H1 (cell line): Measurements from ENCODE around the gene TNS2. TPM values are rescaled to one million over a fixed set of nuclear protein-coding genes. Genes with fewer than 3 reads are reported as not detected.

Source experiments
- CTCF ChIA-PET: fragments of 300-600 bp; sonication (Branson Sonifier 250); formaldehyde crosslinking; loops from one replicate; lab custom pipeline; 2021; ENCODE audit not compliant: partially characterized antibody; lab: Charles Lee
- POLR2A ChIA-PET: fragments of 300-600 bp; sonication (Branson Sonifier 250); formaldehyde crosslinking; loops from one replicate; lab custom pipeline; 2021; ENCODE audit warnings: inconsistent platforms; ENCODE audit not compliant: partially characterized antibody; lab: Charles Lee
- DNase-seq, 2 experiments: peaks; one replicate each; pipeline versions ENCODE4 v3.0.0 to v3.0.0-alpha.2; 2010 to 2022; ENCODE audit warnings: low spot score in 2 of 2, low read depth in 1 of 2, mixed read lengths in 1 of 2
- FAIRE-seq: peaks from 2 replicates; lab custom pipeline; 2011; peaks lifted over from hg19 to GRCh38; lab: Jason Lieb, UNC
- H2AFZ ChIP-seq: 2 replicates; pipeline ENCODE4 v1.8.1; 2012; ENCODE audit warnings: low read length, inconsistent platforms
- H2AK5ac ChIP-seq: 2 replicates; pipeline ENCODE4 v1.6.1; 2013; ENCODE audit warnings: low read depth, low read length
- H2BK120ac ChIP-seq: replicated peaks from 2 replicates; pipeline ENCODE3; 2013; ENCODE audit warnings: low read depth, low read length, inconsistent platforms
- H2BK12ac ChIP-seq: 2 replicates; pipeline ENCODE4 v1.6.1; 2013; ENCODE audit warnings: low read depth, low read length
- H2BK15ac ChIP-seq: 2 replicates; pipeline ENCODE4 v1.6.1; 2013; ENCODE audit warnings: low read length
- H2BK20ac ChIP-seq: 2 replicates; pipeline ENCODE4 v1.6.1; 2013; ENCODE audit warnings: low read length
- H2BK5ac ChIP-seq: 2 replicates; pipeline ENCODE4 v1.6.1; 2013; ENCODE audit warnings: low read depth, low read length
- H3K14ac ChIP-seq: 2 replicates; pipeline ENCODE4 v1.6.1; 2013; ENCODE audit warnings: inconsistent platforms; ENCODE audit not compliant: insufficient read length
- H3K18ac ChIP-seq: 2 replicates; pipeline ENCODE4 v1.6.1; 2013; ENCODE audit warnings: low read length; ENCODE audit errors: extremely low read depth
- H3K23ac ChIP-seq: 2 replicates; pipeline ENCODE4 v1.6.1; 2013; ENCODE audit warnings: inconsistent platforms; ENCODE audit not compliant: insufficient read length
- H3K23me2 ChIP-seq: 2 replicates; pipeline ENCODE4 v1.6.1; 2013; ENCODE audit warnings: low read depth, low read length
- H3K27ac ChIP-seq: 2 replicates; pipeline ENCODE4 v1.6.1; 2011; ENCODE audit warnings: low read depth, low read length, inconsistent platforms
- H3K27me3 ChIP-seq, 4 experiments: replicated peaks in 1 of 4; 1 replicate in 1 of 4; 2 replicates in 3 of 4; pipeline versions ENCODE4 v1.6.1 to v1.8.1; 2011 to 2013; ENCODE audit warnings: low read length in 3 of 4, mild to moderate bottlenecking in 3 of 4, inconsistent platforms in 2 of 4, mixed read lengths in 2 of 4, moderate library complexity in 1 of 4; ENCODE audit not compliant: control insufficient read depth in 3 of 4, insufficient read depth in 3 of 4; ENCODE audit errors: extremely low read depth in 1 of 4
- H3K36me3 ChIP-seq, 4 experiments: 2 replicates each; pipeline versions ENCODE4 v1.6.1 to v1.8.1; 2011 to 2013; ENCODE audit warnings: mild to moderate bottlenecking in 4 of 4, low read length in 3 of 4, moderate library complexity in 2 of 4, control low read depth in 1 of 4, inconsistent platforms in 1 of 4; ENCODE audit not compliant: insufficient read depth in 4 of 4, control insufficient read depth in 2 of 4
- H3K4ac ChIP-seq: replicated peaks from 2 replicates; pipeline ENCODE3; 2013; ENCODE audit warnings: low read length, low read depth, mixed read lengths, inconsistent platforms; ENCODE audit not compliant: insufficient read length
- H3K4me1 ChIP-seq, 4 experiments: replicated peaks in 1 of 4; 1 replicate in 1 of 4; 2 replicates in 3 of 4; pipeline versions ENCODE4 v1.6.1 to v1.8.1; 2011 to 2013; ENCODE audit warnings: low read length in 3 of 4, inconsistent platforms in 2 of 4, mixed read lengths in 1 of 4; ENCODE audit not compliant: insufficient read depth in 4 of 4, control insufficient read depth in 3 of 4
- H3K4me2 ChIP-seq, 2 experiments: 2 replicates each; pipeline versions ENCODE4 v1.6.1 to v1.8.1; 2011 to 2013; ENCODE audit warnings: low read depth in 2 of 2, low read length in 2 of 2, control low read depth in 1 of 2, inconsistent platforms in 1 of 2, mild to moderate bottlenecking in 1 of 2; ENCODE audit not compliant: insufficient read depth in 1 of 2
- H3K4me3 ChIP-seq, 4 experiments: fragments of 200-600, 300-600 bp in 1 of 4; sonication (generic), shearing (Covaris generic), sonication (Bioruptor Twin) in 1 of 4; 2 replicates each; pipeline versions ENCODE4 v1.5.1 to v1.8.1; 2011 to 2016; ENCODE audit warnings: low read length in 4 of 4, low read depth in 3 of 4, control low read depth in 2 of 4, inconsistent platforms in 2 of 4, mild to moderate bottlenecking in 2 of 4, mixed read lengths in 1 of 4, moderate library complexity in 1 of 4; ENCODE audit not compliant: insufficient read depth in 2 of 4; ENCODE audit errors: extremely low read depth in 1 of 4
- H3K56ac ChIP-seq: replicated peaks from 2 replicates; pipeline ENCODE3; 2013; ENCODE audit warnings: low read depth, mild to moderate bottlenecking, mixed read lengths, low read length, inconsistent platforms; ENCODE audit not compliant: insufficient read length
- H3K79me1 ChIP-seq: 2 replicates; pipeline ENCODE4 v1.6.1; 2013; ENCODE audit warnings: low read depth, low read length, control low read depth
- H3K79me2 ChIP-seq, 2 experiments: 2 replicates each; pipeline versions ENCODE4 v1.6.1 to v1.8.1; 2012 to 2013; ENCODE audit warnings: low read length in 2 of 2, mild to moderate bottlenecking in 2 of 2, inconsistent platforms in 1 of 2; ENCODE audit not compliant: insufficient read depth in 2 of 2, control insufficient read depth in 1 of 2
- H3K9ac ChIP-seq, 4 experiments: replicated peaks in 1 of 4; 1 replicate in 1 of 4; 2 replicates in 3 of 4; pipeline versions ENCODE4 v1.6.1 to v1.8.1; 2011 to 2013; ENCODE audit warnings: low read depth in 3 of 4, low read length in 3 of 4, control low read depth in 2 of 4, mild to moderate bottlenecking in 2 of 4, moderate library complexity in 2 of 4, inconsistent platforms in 1 of 4; ENCODE audit errors: extremely low read depth in 1 of 4
- H3K9me3 ChIP-seq, 2 experiments: 2 replicates each; pipeline versions ENCODE4 v1.6.1 to v1.8.1; 2012 to 2013; ENCODE audit warnings: mild to moderate bottlenecking in 2 of 2, moderate library complexity in 2 of 2, control low read depth in 1 of 2, inconsistent platforms in 1 of 2, low read depth in 1 of 2, low read length in 1 of 2, mixed read lengths in 1 of 2; ENCODE audit not compliant: insufficient read depth in 2 of 2
- H4K20me1 ChIP-seq, 2 experiments: replicated peaks in 1 of 2; 2 replicates each; pipeline versions ENCODE3 to v1.8.1; 2011 to 2013; ENCODE audit warnings: inconsistent platforms in 2 of 2, low read length in 2 of 2, mild to moderate bottlenecking in 1 of 2; ENCODE audit not compliant: insufficient read depth in 2 of 2, control insufficient read depth in 1 of 2
- H4K5ac ChIP-seq: 2 replicates; pipeline ENCODE4 v1.6.1; 2013; ENCODE audit warnings: low read length, low read depth, mixed read lengths, inconsistent platforms; ENCODE audit not compliant: insufficient read length
- H4K8ac ChIP-seq: 2 replicates; pipeline ENCODE4 v1.8.0; 2013; ENCODE audit warnings: mild to moderate bottlenecking, moderate library complexity, low read length, inconsistent platforms; ENCODE audit not compliant: insufficient read depth; ENCODE audit errors: extremely low read depth
- H4K91ac ChIP-seq: replicated peaks from 2 replicates; pipeline ENCODE3; 2013; ENCODE audit warnings: low read length, mixed read lengths, inconsistent platforms; ENCODE audit not compliant: insufficient read length
- CEBPB ChIP-seq: IDR thresholded peaks from 2 replicates; pipeline ENCODE4 v1.6.1; 2012; ENCODE audit warnings: low read depth, low read length
- MAFK ChIP-seq: IDR thresholded peaks from 2 replicates; pipeline ENCODE4 v1.6.1; 2012; ENCODE audit warnings: low read depth, mild to moderate bottlenecking, improper control_type of control experiment, low read length
- SIX5 ChIP-seq: IDR thresholded peaks from 2 replicates; pipeline ENCODE4 v1.6.1; 2011; ENCODE audit warnings: mild to moderate bottlenecking, low read depth, low read length
- SP1 ChIP-seq: IDR thresholded peaks from 2 replicates; pipeline ENCODE4 v1.6.1; 2011; ENCODE audit warnings: low read depth, low read length
- SRF ChIP-seq: IDR thresholded peaks from 2 replicates; pipeline ENCODE4 v1.6.1; 2011; ENCODE audit warnings: mild to moderate bottlenecking, low read depth, low read length, moderate library complexity
- SUZ12 ChIP-seq: fragments of 200-600 bp; sonication (generic); IDR thresholded peaks from 2 replicates; pipeline ENCODE4 v1.6.1; 2012; ENCODE audit warnings: mild to moderate bottlenecking, inconsistent platforms, low read length, moderate library complexity, mixed read lengths
- WGBS, 2 experiments: shearing (Covaris generic) in 1 of 2; methylation state at CpG; one replicate each; pipeline versions ENCODE4 v1.1.6 to v1.1.7; 2013 to 2015; ENCODE audit warnings: low lambda C conversion rate in 2 of 2, mixed read lengths in 2 of 2, inconsistent platforms in 1 of 2, low coverage in 1 of 2, missing lambda C conversion rate in 1 of 2; ENCODE audit not compliant: insufficient replicate concordance in 2 of 2, insufficient coverage in 1 of 2, insufficient read length in 1 of 2; ENCODE audit errors: extremely low coverage in 1 of 2, missing lambda C conversion rate in 1 of 2; 5-methylcytosine and 5-hydroxymethylcytosine counted together
- polyA plus RNA-seq, 7 experiments: library from polyadenylated mRNA; depleted of rRNA in 3 of 7; stranded (reverse) in 5 of 7; unstranded in 2 of 7; fragments of >200 nt in 5 of 7; fragments of 200-250 nt in 2 of 7; gene quantifications; 1 replicate in 5 of 7; 2 replicates in 1 of 7; 4 replicates in 1 of 7; pipeline versions ENCODE4 v1.2.1 to v1.2.3, GENCODE V29; 2011 to 2013; ENCODE audit warnings: missing spikeins in 2 of 7, mixed read lengths in 2 of 7
- total RNA-seq: library from RNA; stranded (reverse); fragmentation: NEBNext Ultra II Directional; extraction: Animal tissue kit (Norgen Biotek cat#: 25700); gene quantifications from 2 replicates; pipeline ENCODE4 v1.2.1, GENCODE V29; 2021

Gene TNS2
- total and polyA plus RNA-seq, 2 of the 8 experiments (the other 6 are each of a cell fraction or from before 2014, with no cell fraction given), result 2.8 to 4.7 TPM

DNA sequence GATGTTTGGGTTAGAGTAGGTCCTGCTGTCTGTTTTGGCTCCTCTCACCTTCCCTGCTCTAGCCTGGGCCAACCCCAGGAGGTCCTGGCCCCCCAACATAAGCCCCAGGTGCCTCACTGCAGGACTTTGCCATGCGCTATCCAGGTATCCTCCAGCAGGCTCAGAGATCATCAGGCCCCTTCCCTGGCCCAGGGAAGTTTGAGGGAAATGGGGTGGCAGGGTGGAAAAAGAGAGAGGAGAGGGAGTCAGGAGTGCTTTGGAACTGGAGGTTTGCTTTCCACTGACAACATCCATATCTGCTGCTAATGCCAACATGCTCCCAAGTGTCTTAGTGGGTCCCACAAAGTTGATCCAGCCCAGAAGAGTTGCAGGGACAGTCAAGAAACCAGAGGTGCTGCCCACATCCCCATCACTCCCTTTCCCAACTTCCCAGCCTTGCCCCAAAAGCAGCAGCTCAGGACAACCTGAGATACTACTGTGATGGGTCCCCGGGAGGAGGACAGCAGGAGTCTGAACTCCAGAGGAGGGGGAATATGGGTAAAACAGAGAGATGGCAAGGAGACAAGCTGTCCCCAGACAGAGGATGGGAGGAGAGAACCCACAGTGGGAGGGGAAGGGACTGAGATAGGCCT, 677 bp downstream of the TNS2 start:
- TF ChIP-seq SP1 (no peak), SIX5 (no peak), CEBPB (no peak), SRF (no peak), MAFK (no peak), SUZ12 (no peak)
- H3K36me3 ChIP-seq, result peaks cover 0 to 5% (median 0%) of the 10 kb centered on the region in 4 experiments; a peak in 1 of 8 replicates
- no peak overlapping the region for H2AFZ ChIP-seq
- no peak overlapping the region for H2BK20ac ChIP-seq
- DNase-seq, result no peak
- ChIA-PET POLR2A (interaction anchor here (0.7 to 35.6 kb wide), 7 partner anchors 9 to 261 kb away, joined by 3 to 711 read pairs (median 4); partner anchors contain the start of gene EIF4B), CTCF (interaction anchor here (0.9 to 15.7 kb wide), 6 partner anchors 12 to 274 kb away, joined by 3 to 258 read pairs (median 6); partner anchors contain the start of genes IGFBP6 and SPRYD3)
- H3K27me3 ChIP-seq, result peaks cover 0 to 4% (median 3%) of the 10 kb centered on the region in 4 experiments; a peak in 5 of 7 replicates
- H3K79me1 ChIP-seq, result peaks cover 10% of the 10 kb centered on the region; the same call in 1 of the 2 replicates
- H4K20me1 ChIP-seq, result peaks cover 12 to 21% of the 10 kb centered on the region in 2 experiments
- no peak overlapping the region for H2BK120ac ChIP-seq
- H2AK5ac ChIP-seq, result peak overlapping the region; percentile 44; the same call in 1 of the 2 replicates
- H3K4me3 ChIP-seq, result peak overlapping the region in 2 of 4 experiments; percentile 11 to 58; a peak in 4 of 8 replicates
- H3K23ac ChIP-seq, result no peak overlapping the region
- H3K4me2 ChIP-seq, result peak overlapping the region; percentile 78 to 98
- H2BK5ac ChIP-seq, result peak overlapping the region; percentile 87; the same call in 1 of the 2 replicates
- no peak overlapping the region; the same call in 1 of the 2 replicates for H2BK12ac ChIP-seq
- peak overlapping the region; percentile 88 for H3K18ac ChIP-seq
- H3K27ac ChIP-seq, result no peak overlapping the region
- H3K9ac ChIP-seq, result no peak overlapping the region
- H3K14ac ChIP-seq, result no peak overlapping the region
- no peak overlapping the region for H2BK15ac ChIP-seq
- no peak overlapping the region for H4K5ac ChIP-seq
- WGBS, 2 experiments, result 73% methylated on average over 1 of the region's 2 CpGs; no CpG with 5 or more reads in 1 of the 2 experiments
- no peak overlapping the region for H3K4ac ChIP-seq
- H4K8ac ChIP-seq, result no peak overlapping the region
- peak overlapping the region; percentile 29 for H4K91ac ChIP-seq
- H3K4me1 ChIP-seq, result peaks cover 22 to 58% (median 46%) of the 10 kb centered on the region in 4 experiments
- H3K23me2 ChIP-seq, result peaks cover 32% of the 10 kb centered on the region
- no peak for FAIRE-seq
- H3K9me3 ChIP-seq, result no peaks in the 10 kb centered on the region
- H3K56ac ChIP-seq, result no peak overlapping the region
- no peaks in the 10 kb centered on the region for H3K79me2 ChIP-seq
